Measurements from ENCODE around the gene BHMT2.

- TF ChIP-seq CTCF (IDR thresholded peaks at IDR 0.05) (no peak), POLR2A (IDR thresholded peaks at IDR 0.05) (no peak)
These were observed 19.1 kb upstream of the BHMT2 start for GRCh38 chr5:79050498-79050897.

All from heart left ventricle (tissue), 13 donors.